ENCODE results near the gene C6orf15.

- TF ChIP-seq, protein P1, sequence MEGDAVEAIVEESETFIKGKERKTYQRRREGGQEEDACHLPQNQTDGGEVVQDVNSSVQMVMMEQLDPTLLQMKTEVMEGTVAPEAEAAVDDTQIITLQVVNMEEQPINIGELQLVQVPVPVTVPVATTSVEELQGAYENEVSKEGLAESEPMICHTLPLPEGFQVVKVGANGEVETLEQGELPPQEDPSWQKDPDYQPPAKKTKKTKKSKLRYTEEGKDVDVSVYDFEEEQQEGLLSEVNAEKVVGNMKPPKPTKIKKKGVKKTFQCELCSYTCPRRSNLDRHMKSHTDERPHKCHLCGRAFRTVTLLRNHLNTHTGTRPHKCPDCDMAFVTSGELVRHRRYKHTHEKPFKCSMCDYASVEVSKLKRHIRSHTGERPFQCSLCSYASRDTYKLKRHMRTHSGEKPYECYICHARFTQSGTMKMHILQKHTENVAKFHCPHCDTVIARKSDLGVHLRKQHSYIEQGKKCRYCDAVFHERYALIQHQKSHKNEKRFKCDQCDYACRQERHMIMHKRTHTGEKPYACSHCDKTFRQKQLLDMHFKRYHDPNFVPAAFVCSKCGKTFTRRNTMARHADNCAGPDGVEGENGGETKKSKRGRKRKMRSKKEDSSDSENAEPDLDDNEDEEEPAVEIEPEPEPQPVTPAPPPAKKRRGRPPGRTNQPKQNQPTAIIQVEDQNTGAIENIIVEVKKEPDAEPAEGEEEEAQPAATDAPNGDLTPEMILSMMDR (IDR thresholded peaks at IDR 0.05; ENCODE audit: low read length): no peak
- TF ChIP-seq EZH2 (IDR thresholded peaks at IDR 0.05; ENCODE audit: borderline replicate concordance, low read length): no peak
Observed at GRCh38 chr6:31074401-31074800, 38.0 kb downstream of the C6orf15 start.
